H1 (cell line): ENCODE data around the gene RAB5B. TPM values are rescaled to one million over a fixed set of nuclear protein-coding genes. Genes with fewer than 3 reads are reported as not detected.

ENCODE experiments used
- CTCF ChIA-PET: fragments of 300-600 bp; sonication (Branson Sonifier 250); formaldehyde crosslinking; loops from one replicate; lab custom pipeline; 2021; ENCODE audit not compliant: partially characterized antibody; lab: Charles Lee
- POLR2A ChIA-PET: fragments of 300-600 bp; sonication (Branson Sonifier 250); formaldehyde crosslinking; loops from one replicate; lab custom pipeline; 2021; ENCODE audit warnings: inconsistent platforms; ENCODE audit not compliant: partially characterized antibody; lab: Charles Lee
- DNase-seq, 2 experiments: peaks; one replicate each; pipeline versions ENCODE4 v3.0.0 to v3.0.0-alpha.2; 2010 to 2022; ENCODE audit warnings: low spot score in 2 of 2, low read depth in 1 of 2, mixed read lengths in 1 of 2
- FAIRE-seq: peaks from 2 replicates; lab custom pipeline; 2011; peaks lifted over from hg19 to GRCh38; lab: Jason Lieb, UNC
- H2AFZ ChIP-seq: 2 replicates; pipeline ENCODE4 v1.8.1; 2012; ENCODE audit warnings: low read length, inconsistent platforms
- H2AK5ac ChIP-seq: 2 replicates; pipeline ENCODE4 v1.6.1; 2013; ENCODE audit warnings: low read depth, low read length
- H2BK120ac ChIP-seq: replicated peaks from 2 replicates; pipeline ENCODE3; 2013; ENCODE audit warnings: low read depth, low read length, inconsistent platforms
- H2BK12ac ChIP-seq: 2 replicates; pipeline ENCODE4 v1.6.1; 2013; ENCODE audit warnings: low read depth, low read length
- H2BK15ac ChIP-seq: 2 replicates; pipeline ENCODE4 v1.6.1; 2013; ENCODE audit warnings: low read length
- H2BK20ac ChIP-seq: 2 replicates; pipeline ENCODE4 v1.6.1; 2013; ENCODE audit warnings: low read length
- H2BK5ac ChIP-seq: 2 replicates; pipeline ENCODE4 v1.6.1; 2013; ENCODE audit warnings: low read depth, low read length
- H3K14ac ChIP-seq: 2 replicates; pipeline ENCODE4 v1.6.1; 2013; ENCODE audit warnings: inconsistent platforms; ENCODE audit not compliant: insufficient read length
- H3K18ac ChIP-seq: 2 replicates; pipeline ENCODE4 v1.6.1; 2013; ENCODE audit warnings: low read length; ENCODE audit errors: extremely low read depth
- H3K23ac ChIP-seq: 2 replicates; pipeline ENCODE4 v1.6.1; 2013; ENCODE audit warnings: inconsistent platforms; ENCODE audit not compliant: insufficient read length
- H3K23me2 ChIP-seq: 2 replicates; pipeline ENCODE4 v1.6.1; 2013; ENCODE audit warnings: low read depth, low read length
- H3K27ac ChIP-seq: 2 replicates; pipeline ENCODE4 v1.6.1; 2011; ENCODE audit warnings: low read depth, low read length, inconsistent platforms
- H3K27me3 ChIP-seq, 4 experiments: replicated peaks in 1 of 4; 1 replicate in 1 of 4; 2 replicates in 3 of 4; pipeline versions ENCODE4 v1.6.1 to v1.8.1; 2011 to 2013; ENCODE audit warnings: low read length in 3 of 4, mild to moderate bottlenecking in 3 of 4, inconsistent platforms in 2 of 4, mixed read lengths in 2 of 4, moderate library complexity in 1 of 4; ENCODE audit not compliant: control insufficient read depth in 3 of 4, insufficient read depth in 3 of 4; ENCODE audit errors: extremely low read depth in 1 of 4
- H3K36me3 ChIP-seq, 4 experiments: 2 replicates each; pipeline versions ENCODE4 v1.6.1 to v1.8.1; 2011 to 2013; ENCODE audit warnings: mild to moderate bottlenecking in 4 of 4, low read length in 3 of 4, moderate library complexity in 2 of 4, control low read depth in 1 of 4, inconsistent platforms in 1 of 4; ENCODE audit not compliant: insufficient read depth in 4 of 4, control insufficient read depth in 2 of 4
- H3K4ac ChIP-seq: replicated peaks from 2 replicates; pipeline ENCODE3; 2013; ENCODE audit warnings: low read length, low read depth, mixed read lengths, inconsistent platforms; ENCODE audit not compliant: insufficient read length
- H3K4me1 ChIP-seq, 4 experiments: replicated peaks in 1 of 4; 1 replicate in 1 of 4; 2 replicates in 3 of 4; pipeline versions ENCODE4 v1.6.1 to v1.8.1; 2011 to 2013; ENCODE audit warnings: low read length in 3 of 4, inconsistent platforms in 2 of 4, mixed read lengths in 1 of 4; ENCODE audit not compliant: insufficient read depth in 4 of 4, control insufficient read depth in 3 of 4
- H3K4me2 ChIP-seq, 2 experiments: 2 replicates each; pipeline versions ENCODE4 v1.6.1 to v1.8.1; 2011 to 2013; ENCODE audit warnings: low read depth in 2 of 2, low read length in 2 of 2, control low read depth in 1 of 2, inconsistent platforms in 1 of 2, mild to moderate bottlenecking in 1 of 2; ENCODE audit not compliant: insufficient read depth in 1 of 2
- H3K4me3 ChIP-seq, 4 experiments: fragments of 200-600, 300-600 bp in 1 of 4; sonication (generic), shearing (Covaris generic), sonication (Bioruptor Twin) in 1 of 4; 2 replicates each; pipeline versions ENCODE4 v1.5.1 to v1.8.1; 2011 to 2016; ENCODE audit warnings: low read length in 4 of 4, low read depth in 3 of 4, control low read depth in 2 of 4, inconsistent platforms in 2 of 4, mild to moderate bottlenecking in 2 of 4, mixed read lengths in 1 of 4, moderate library complexity in 1 of 4; ENCODE audit not compliant: insufficient read depth in 2 of 4; ENCODE audit errors: extremely low read depth in 1 of 4
- H3K56ac ChIP-seq: replicated peaks from 2 replicates; pipeline ENCODE3; 2013; ENCODE audit warnings: low read depth, mild to moderate bottlenecking, mixed read lengths, low read length, inconsistent platforms; ENCODE audit not compliant: insufficient read length
- H3K79me1 ChIP-seq: 2 replicates; pipeline ENCODE4 v1.6.1; 2013; ENCODE audit warnings: low read depth, low read length, control low read depth
- H3K79me2 ChIP-seq, 2 experiments: 2 replicates each; pipeline versions ENCODE4 v1.6.1 to v1.8.1; 2012 to 2013; ENCODE audit warnings: low read length in 2 of 2, mild to moderate bottlenecking in 2 of 2, inconsistent platforms in 1 of 2; ENCODE audit not compliant: insufficient read depth in 2 of 2, control insufficient read depth in 1 of 2
- H3K9ac ChIP-seq, 4 experiments: replicated peaks in 1 of 4; 1 replicate in 1 of 4; 2 replicates in 3 of 4; pipeline versions ENCODE4 v1.6.1 to v1.8.1; 2011 to 2013; ENCODE audit warnings: low read depth in 3 of 4, low read length in 3 of 4, control low read depth in 2 of 4, mild to moderate bottlenecking in 2 of 4, moderate library complexity in 2 of 4, inconsistent platforms in 1 of 4; ENCODE audit errors: extremely low read depth in 1 of 4
- H3K9me3 ChIP-seq, 2 experiments: 2 replicates each; pipeline versions ENCODE4 v1.6.1 to v1.8.1; 2012 to 2013; ENCODE audit warnings: mild to moderate bottlenecking in 2 of 2, moderate library complexity in 2 of 2, control low read depth in 1 of 2, inconsistent platforms in 1 of 2, low read depth in 1 of 2, low read length in 1 of 2, mixed read lengths in 1 of 2; ENCODE audit not compliant: insufficient read depth in 2 of 2
- H4K20me1 ChIP-seq, 2 experiments: replicated peaks in 1 of 2; 2 replicates each; pipeline versions ENCODE3 to v1.8.1; 2011 to 2013; ENCODE audit warnings: inconsistent platforms in 2 of 2, low read length in 2 of 2, mild to moderate bottlenecking in 1 of 2; ENCODE audit not compliant: insufficient read depth in 2 of 2, control insufficient read depth in 1 of 2
- H4K5ac ChIP-seq: 2 replicates; pipeline ENCODE4 v1.6.1; 2013; ENCODE audit warnings: low read length, low read depth, mixed read lengths, inconsistent platforms; ENCODE audit not compliant: insufficient read length
- H4K8ac ChIP-seq: 2 replicates; pipeline ENCODE4 v1.8.0; 2013; ENCODE audit warnings: mild to moderate bottlenecking, moderate library complexity, low read length, inconsistent platforms; ENCODE audit not compliant: insufficient read depth; ENCODE audit errors: extremely low read depth
- H4K91ac ChIP-seq: replicated peaks from 2 replicates; pipeline ENCODE3; 2013; ENCODE audit warnings: low read length, mixed read lengths, inconsistent platforms; ENCODE audit not compliant: insufficient read length
- HDAC6 ChIP-seq: IDR thresholded peaks from one replicate; pipeline ENCODE4 v1.7.1; 2012; ENCODE audit warnings: low read depth, mild to moderate bottlenecking, inconsistent platforms, low read length, moderate library complexity
- KDM1A ChIP-seq: fragments of 200-600, 300-600 bp; sonication (generic); IDR thresholded peaks from 2 replicates; pipeline ENCODE4 v1.7.1; 2016; ENCODE audit warnings: mild to moderate bottlenecking, low read length, borderline replicate concordance
- POLR2AphosphoS5 ChIP-seq: IDR thresholded peaks from 2 replicates; pipeline ENCODE4 v1.6.1; 2011; ENCODE audit warnings: low read depth, low read length
- SRF ChIP-seq: IDR thresholded peaks from 2 replicates; pipeline ENCODE4 v1.6.1; 2011; ENCODE audit warnings: mild to moderate bottlenecking, low read depth, low read length, moderate library complexity
- SUZ12 ChIP-seq: fragments of 200-600 bp; sonication (generic); IDR thresholded peaks from 2 replicates; pipeline ENCODE4 v1.6.1; 2012; ENCODE audit warnings: mild to moderate bottlenecking, inconsistent platforms, low read length, moderate library complexity, mixed read lengths
- TBP ChIP-seq: IDR thresholded peaks from 2 replicates; pipeline ENCODE4 v1.6.1; 2011; ENCODE audit warnings: low read depth, low read length, improper control_type of control experiment
- YY1 ChIP-seq: IDR thresholded peaks from 2 replicates; pipeline ENCODE4 v1.6.1; 2011; ENCODE audit warnings: low read depth, mild to moderate bottlenecking, low read length
- WGBS, 2 experiments: shearing (Covaris generic) in 1 of 2; methylation state at CpG; one replicate each; pipeline versions ENCODE4 v1.1.6 to v1.1.7; 2013 to 2015; ENCODE audit warnings: low lambda C conversion rate in 2 of 2, mixed read lengths in 2 of 2, inconsistent platforms in 1 of 2, low coverage in 1 of 2, missing lambda C conversion rate in 1 of 2; ENCODE audit not compliant: insufficient replicate concordance in 2 of 2, insufficient coverage in 1 of 2, insufficient read length in 1 of 2; ENCODE audit errors: extremely low coverage in 1 of 2, missing lambda C conversion rate in 1 of 2; 5-methylcytosine and 5-hydroxymethylcytosine counted together
- polyA plus RNA-seq, 7 experiments: library from polyadenylated mRNA; depleted of rRNA in 3 of 7; stranded (reverse) in 5 of 7; unstranded in 2 of 7; fragments of >200 nt in 5 of 7; fragments of 200-250 nt in 2 of 7; gene quantifications; 1 replicate in 5 of 7; 2 replicates in 1 of 7; 4 replicates in 1 of 7; pipeline versions ENCODE4 v1.2.1 to v1.2.3, GENCODE V29; 2011 to 2013; ENCODE audit warnings: missing spikeins in 2 of 7, mixed read lengths in 2 of 7
- total RNA-seq: library from RNA; stranded (reverse); fragmentation: NEBNext Ultra II Directional; extraction: Animal tissue kit (Norgen Biotek cat#: 25700); gene quantifications from 2 replicates; pipeline ENCODE4 v1.2.1, GENCODE V29; 2021
- TF ChIP-seq, protein P1 (sequence below): IDR thresholded peaks from 2 replicates; pipeline ENCODE4 v1.6.1; 2012; ENCODE audit warnings: inconsistent platforms

The RAB5B gene
- total and polyA plus RNA-seq, 2 of the 8 experiments (the other 6 are each of a cell fraction or from before 2014, with no cell fraction given): 56.7 to 62.4 TPM

GRCh38 chr12:55991110-55991509, 17.2 kb downstream of the RAB5B start:
- Histone ChIP-seq H3K79me1 (no peaks in the 10 kb centered on the region), H2BK120ac (no peak overlapping the region), H3K4ac (no peak overlapping the region), H2BK12ac (no peak overlapping the region), H3K4me1 (no peaks in the 10 kb centered on the region), H2AK5ac (no peak overlapping the region), H3K23me2 (no peaks in the 10 kb centered on the region), H3K36me3 (peaks cover 15 to 77% (median 50%) of the 10 kb centered on the region in 4 experiments), H3K4me2 (no peak overlapping the region), H3K14ac (no peak overlapping the region), H3K9ac (no peak overlapping the region), H3K27ac (no peak overlapping the region), H4K5ac (no peak overlapping the region), H4K91ac (no peak overlapping the region), H3K23ac (no peak overlapping the region), H2BK15ac (no peak overlapping the region), H4K8ac (no peak overlapping the region), H3K79me2 (no peaks in the 10 kb centered on the region), H2AFZ (no peak overlapping the region), H3K18ac (no peak overlapping the region), H3K56ac (no peak overlapping the region), H3K27me3 (no peaks in the 10 kb centered on the region), H4K20me1 (peaks cover 0 to 3% of the 10 kb centered on the region in 2 experiments), H3K9me3 (no peaks in the 10 kb centered on the region), H3K4me3 (no peak overlapping the region), H2BK20ac (no peak overlapping the region), H2BK5ac (no peak overlapping the region)
- DNase-seq: no peak
- no peak for FAIRE-seq
- ChIA-PET CTCF (interaction anchor here (0.7 to 13.5 kb wide), 7 partner anchors 9 to 1464 kb away, joined by 3 to 256 read pairs (median 3); partner anchors contain the start of gene IKZF4), POLR2A (interaction anchor here (1.1 to 2.2 kb wide), 5 partner anchors 9 to 88 kb away, joined by 3 to 16 read pairs (median 3); partner anchors contain the start of gene RAB5B)
- 85% methylated on average over 3 of the region's 3 CpGs; no CpG with 5 or more reads in 1 of the 2 experiments for WGBS, 2 experiments
- no peak for TF ChIP-seq YY1
- TF ChIP-seq KDM1A: no peak
- no peak for TF ChIP-seq SUZ12
- no peak for TF ChIP-seq HDAC6
- no peak for TF ChIP-seq POLR2AphosphoS5
- TF ChIP-seq TBP: no peak
- TF ChIP-seq, protein P1, sequence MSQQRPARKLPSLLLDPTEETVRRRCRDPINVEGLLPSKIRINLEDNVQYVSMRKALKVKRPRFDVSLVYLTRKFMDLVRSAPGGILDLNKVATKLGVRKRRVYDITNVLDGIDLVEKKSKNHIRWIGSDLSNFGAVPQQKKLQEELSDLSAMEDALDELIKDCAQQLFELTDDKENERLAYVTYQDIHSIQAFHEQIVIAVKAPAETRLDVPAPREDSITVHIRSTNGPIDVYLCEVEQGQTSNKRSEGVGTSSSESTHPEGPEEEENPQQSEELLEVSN: no peak
- no peak for TF ChIP-seq SRF
